ENCODE data around the gene PSMA3.
"Not testable (repeated sequence)": the region's sequence is repeated elsewhere in the genome, so short reads cannot be mapped to it uniquely, and the experiment has no call there.

Gene PSMA3

GRCh38 chr14:58243790-58244555 lies 670 bp upstream of the PSMA3 start:
- H3K4me1 ChIP-seq (ENCODE audit: insufficient read depth, low read length): no peaks in the 10 kb centered on the region
- H3K9me3 ChIP-seq (ENCODE audit: control insufficient read depth, insufficient read depth, low read length): no peaks in the 10 kb centered on the region
- peaks cover 7% of the 10 kb centered on the region for H3K36me3 ChIP-seq (ENCODE audit: insufficient read depth, low read length)
- H3K9ac ChIP-seq (ENCODE audit: low read depth, low read length): peak overlapping the region; percentile 86

GRCh38 chr14:58245562-58245961 lies 919 bp downstream of the PSMA3 start:
- Histone ChIP-seq H3K4me1 (ENCODE audit: insufficient read depth, low read length) (no peaks in the 10 kb centered on the region), H3K36me3 (ENCODE audit: insufficient read depth, low read length) (peaks cover 12% of the 10 kb centered on the region), H3K9me3 (ENCODE audit: control insufficient read depth, insufficient read depth, low read length) (no peaks in the 10 kb centered on the region), H3K9ac (ENCODE audit: low read depth, low read length) (peak overlapping the region; percentile 86)

GRCh38 chr14:58249611-58250010 lies 5.0 kb downstream of the PSMA3 start:
- H3K36me3 ChIP-seq (ENCODE audit: insufficient read depth, low read length): peaks cover 20% of the 10 kb centered on the region
- no peaks in the 10 kb centered on the region for H3K4me1 ChIP-seq (ENCODE audit: insufficient read depth, low read length)
- H3K9me3 ChIP-seq (ENCODE audit: control insufficient read depth, insufficient read depth, low read length): no peaks in the 10 kb centered on the region

GRCh38 chr14:58258156-58258555 lies 13.5 kb downstream of the PSMA3 start:
- Histone ChIP-seq H3K4me1 (ENCODE audit: insufficient read depth, low read length) (no peaks in the 10 kb centered on the region), H3K36me3 (ENCODE audit: insufficient read depth, low read length) (peaks cover 33% of the 10 kb centered on the region), H3K9ac (ENCODE audit: low read depth, low read length) (no peak overlapping the region), H3K9me3 (ENCODE audit: control insufficient read depth, insufficient read depth, low read length) (no peaks in the 10 kb centered on the region)

More at GRCh38 chr14:58249611-58250010, 5.0 kb downstream of the PSMA3 start:
- H3K9ac ChIP-seq (ENCODE audit: low read depth, low read length): no peak overlapping the region

GRCh38 chr14:58262005-58262404 lies 17.4 kb downstream of the PSMA3 start:
- peaks cover 53% of the 10 kb centered on the region for H3K36me3 ChIP-seq (ENCODE audit: insufficient read depth, low read length)
- H3K9ac ChIP-seq (ENCODE audit: low read depth, low read length); H3K4me1 ChIP-seq (ENCODE audit: insufficient read depth, low read length); H3K9me3 ChIP-seq (ENCODE audit: control insufficient read depth, insufficient read depth, low read length): not testable (repeated sequence)

GRCh38 chr14:58265401-58265800 lies 20.8 kb downstream of the PSMA3 start:
- no peaks in the 10 kb centered on the region for H3K4me1 ChIP-seq (ENCODE audit: insufficient read depth, low read length)
- H3K9ac ChIP-seq (ENCODE audit: low read depth, low read length): no peak overlapping the region
- no peaks in the 10 kb centered on the region for H3K9me3 ChIP-seq (ENCODE audit: control insufficient read depth, insufficient read depth, low read length)
- H3K36me3 ChIP-seq (ENCODE audit: insufficient read depth, low read length): peaks cover 38% of the 10 kb centered on the region

- Histone ChIP-seq H3K9me3 (ENCODE audit: control insufficient read depth, insufficient read depth, low read length) (no peaks in the 10 kb centered on the region), H3K4me1 (ENCODE audit: insufficient read depth, low read length) (no peaks in the 10 kb centered on the region), H3K9ac (ENCODE audit: low read depth, low read length) (no peak overlapping the region), H3K36me3 (ENCODE audit: insufficient read depth, low read length) (peaks cover 17% of the 10 kb centered on the region; the same call in 1 of the 2 replicates)
These were observed 26.0 kb downstream of the PSMA3 start for GRCh38 chr14:58270628-58271027.

GRCh38 chr14:58272588-58273372 lies 28.1 kb downstream of the PSMA3 start:
- Histone ChIP-seq H3K4me1 (ENCODE audit: insufficient read depth, low read length) (no peaks in the 10 kb centered on the region), H3K9me3 (ENCODE audit: control insufficient read depth, insufficient read depth, low read length) (no peaks in the 10 kb centered on the region), H3K9ac (ENCODE audit: low read depth, low read length) (no peak overlapping the region), H3K36me3 (ENCODE audit: insufficient read depth, low read length) (peaks cover 15% of the 10 kb centered on the region)

- Histone ChIP-seq H3K9me3 (ENCODE audit: control insufficient read depth, insufficient read depth, low read length) (no peaks in the 10 kb centered on the region), H3K9ac (ENCODE audit: low read depth, low read length) (no peak overlapping the region), H3K4me1 (ENCODE audit: insufficient read depth, low read length) (no peaks in the 10 kb centered on the region), H3K36me3 (ENCODE audit: insufficient read depth, low read length) (peaks cover 11% of the 10 kb centered on the region)
These were observed 30.2 kb downstream of the PSMA3 start for GRCh38 chr14:58274881-58275280.

GRCh38 chr14:58275527-58276190 lies 31.0 kb downstream of the PSMA3 start:
- H3K9ac ChIP-seq (ENCODE audit: low read depth, low read length): no peak overlapping the region
- H3K36me3 ChIP-seq (ENCODE audit: insufficient read depth, low read length): peaks cover 11% of the 10 kb centered on the region
- no peaks in the 10 kb centered on the region for H3K4me1 ChIP-seq (ENCODE audit: insufficient read depth, low read length)
- no peaks in the 10 kb centered on the region for H3K9me3 ChIP-seq (ENCODE audit: control insufficient read depth, insufficient read depth, low read length)

- Histone ChIP-seq H3K9ac (ENCODE audit: low read depth, low read length) (no peak overlapping the region), H3K4me1 (ENCODE audit: insufficient read depth, low read length) (no peaks in the 10 kb centered on the region), H3K36me3 (ENCODE audit: insufficient read depth, low read length) (peaks cover 11% of the 10 kb centered on the region), H3K9me3 (ENCODE audit: control insufficient read depth, insufficient read depth, low read length) (no peaks in the 10 kb centered on the region)
These were observed 31.6 kb downstream of the PSMA3 start for GRCh38 chr14:58276208-58276607.

GRCh38 chr14:58278177-58278576 lies 33.5 kb downstream of the PSMA3 start:
- peaks cover 12% of the 10 kb centered on the region for H3K36me3 ChIP-seq (ENCODE audit: insufficient read depth, low read length)
- H3K9me3 ChIP-seq (ENCODE audit: control insufficient read depth, insufficient read depth, low read length): no peaks in the 10 kb centered on the region
- H3K4me1 ChIP-seq (ENCODE audit: insufficient read depth, low read length): no peaks in the 10 kb centered on the region
- no peak overlapping the region for H3K9ac ChIP-seq (ENCODE audit: low read depth, low read length)

GRCh38 chr14:58280954-58281787 lies 36.5 kb downstream of the PSMA3 start:
- peaks cover 10% of the 10 kb centered on the region for H3K36me3 ChIP-seq (ENCODE audit: insufficient read depth, low read length)

GRCh38 chr14:58281969-58282368 lies 37.3 kb downstream of the PSMA3 start:
- Histone ChIP-seq H3K36me3 (ENCODE audit: insufficient read depth, low read length) (peaks cover 10% of the 10 kb centered on the region), H3K9ac (ENCODE audit: low read depth, low read length) (no peak overlapping the region), H3K4me1 (ENCODE audit: insufficient read depth, low read length) (no peaks in the 10 kb centered on the region), H3K9me3 (ENCODE audit: control insufficient read depth, insufficient read depth, low read length) (no peaks in the 10 kb centered on the region)

More at GRCh38 chr14:58280954-58281787, 36.5 kb downstream of the PSMA3 start:
- Histone ChIP-seq H3K9me3 (ENCODE audit: control insufficient read depth, insufficient read depth, low read length) (no peaks in the 10 kb centered on the region), H3K9ac (ENCODE audit: low read depth, low read length) (no peak overlapping the region), H3K4me1 (ENCODE audit: insufficient read depth, low read length) (no peaks in the 10 kb centered on the region)

All from ES-I3 (cell line).